ENCODE data around the gene GPHA2.
"Not testable (repeated sequence)": the region's sequence is repeated elsewhere in the genome, so short reads cannot be mapped to it uniquely, and the experiment has no call there.

The GPHA2 gene

GRCh38 chr11:64935359-64936081 is at the start of gene GPHA2:
Gene GPHA2 (minus strand): TSS chr11:64935893. CDS start chr11:64935460, 433 bp downstream.
- DNase-seq (ENCODE audit: low read depth): no peak

GRCh38 chr11:64983339-64983738 is 47.6 kb upstream of the GPHA2 start:
- DNase-seq (ENCODE audit: low read depth): not testable (repeated sequence)

- no peak for DNase-seq (ENCODE audit: low read depth)
Measured at GRCh38 chr11:64976651-64977050, 41.0 kb upstream of the GPHA2 start.

- no peak for DNase-seq (ENCODE audit: low read depth)
Measured at GRCh38 chr11:64974124-64974523, 38.4 kb upstream of the GPHA2 start.

GRCh38 chr11:64971421-64972233 is 35.9 kb upstream of the GPHA2 start, which contains the start of gene MAJIN:
Gene MAJIN (minus strand): TSS chr11:64972108. CDS start chr11:64959405, 12,703 bp downstream.
- no peak for DNase-seq (ENCODE audit: low read depth)

GRCh38 chr11:64970731-64971151 is 35.0 kb upstream of the GPHA2 start:
- DNase-seq (ENCODE audit: low read depth): no peak

- no peak for DNase-seq (ENCODE audit: low read depth)
Measured at GRCh38 chr11:64969209-64969608, 33.5 kb upstream of the GPHA2 start.

- DNase-seq (ENCODE audit: low read depth): no peak
Measured at GRCh38 chr11:64967375-64967774, 31.7 kb upstream of the GPHA2 start.

DNA sequence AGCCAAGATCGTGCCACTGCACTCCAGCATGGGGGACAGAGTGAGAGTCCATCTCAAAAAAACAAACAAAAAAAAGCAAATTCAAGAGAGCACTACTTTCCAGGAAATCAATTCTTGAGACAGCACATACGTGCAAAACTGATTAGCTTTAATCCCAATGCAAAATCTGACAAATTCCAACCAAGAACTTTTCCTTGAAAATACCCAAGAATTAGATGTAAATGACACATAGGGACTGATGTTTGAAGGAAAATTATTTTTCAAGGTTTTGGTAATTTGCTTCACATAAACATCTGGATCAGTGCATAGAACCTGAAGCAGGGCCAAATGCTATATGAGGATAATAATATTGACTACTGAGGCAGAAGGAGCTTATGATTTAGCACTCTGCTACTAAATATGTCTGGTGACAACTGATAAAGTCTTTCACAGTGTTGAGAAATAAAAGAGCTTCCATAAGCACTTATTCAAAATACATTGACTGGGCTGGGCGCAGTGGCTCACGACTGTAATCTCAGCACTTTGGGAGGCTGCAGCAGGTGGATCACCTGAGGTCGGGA is 27.5 kb upstream of the GPHA2 start:
- no peak for DNase-seq (ENCODE audit: low read depth)

DNA sequence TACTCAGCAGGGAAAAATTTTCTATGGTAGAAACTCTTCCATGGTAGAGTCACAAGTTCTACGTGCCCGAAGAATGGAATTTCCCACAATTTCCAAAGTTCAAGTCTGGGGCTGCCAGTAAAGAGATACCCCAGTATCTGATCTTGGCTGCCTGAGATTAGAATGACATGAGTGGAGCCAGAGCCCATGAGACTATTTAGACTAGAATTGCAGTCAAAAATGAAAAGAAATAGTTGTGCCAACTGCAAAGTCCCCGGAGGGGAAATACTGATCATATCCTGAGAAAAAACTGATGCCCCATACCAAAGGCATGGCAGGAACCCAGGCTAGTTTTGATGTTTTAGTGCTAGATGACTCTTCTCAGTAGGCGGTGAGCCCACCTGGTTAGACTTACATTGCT is 25.0 kb upstream of the GPHA2 start:
- DNase-seq (ENCODE audit: low read depth): no peak

GRCh38 chr11:64959498-64959897 is 23.8 kb upstream of the GPHA2 start:
- DNase-seq (ENCODE audit: low read depth): no peak

DNA sequence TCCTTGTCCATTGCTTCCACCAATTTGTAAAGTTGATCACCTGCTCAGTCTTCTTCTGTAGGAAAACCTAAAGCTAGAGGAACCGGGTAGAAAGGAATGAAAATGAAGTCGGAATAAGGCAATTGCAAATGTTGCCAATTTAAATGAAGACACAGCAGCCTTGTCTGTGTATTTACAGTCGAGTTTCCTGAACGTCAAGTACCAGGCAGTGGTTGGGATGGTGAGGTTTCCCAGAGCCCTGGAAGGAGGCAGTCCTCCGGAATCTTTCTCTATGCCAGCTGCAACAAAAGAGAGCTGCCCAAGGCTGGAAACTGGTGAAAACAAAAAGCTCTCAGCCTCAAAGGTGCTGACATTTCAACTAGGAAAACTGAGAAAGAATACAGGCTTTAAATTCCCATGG is 18.5 kb upstream of the GPHA2 start:
- DNase-seq (ENCODE audit: low read depth): no peak

GRCh38 chr11:64951529-64951928 is 15.8 kb upstream of the GPHA2 start:
- DNase-seq (ENCODE audit: low read depth): no peak

- DNase-seq (ENCODE audit: low read depth): no peak
Measured at GRCh38 chr11:64947208-64947814, 11.6 kb upstream of the GPHA2 start.

DNA sequence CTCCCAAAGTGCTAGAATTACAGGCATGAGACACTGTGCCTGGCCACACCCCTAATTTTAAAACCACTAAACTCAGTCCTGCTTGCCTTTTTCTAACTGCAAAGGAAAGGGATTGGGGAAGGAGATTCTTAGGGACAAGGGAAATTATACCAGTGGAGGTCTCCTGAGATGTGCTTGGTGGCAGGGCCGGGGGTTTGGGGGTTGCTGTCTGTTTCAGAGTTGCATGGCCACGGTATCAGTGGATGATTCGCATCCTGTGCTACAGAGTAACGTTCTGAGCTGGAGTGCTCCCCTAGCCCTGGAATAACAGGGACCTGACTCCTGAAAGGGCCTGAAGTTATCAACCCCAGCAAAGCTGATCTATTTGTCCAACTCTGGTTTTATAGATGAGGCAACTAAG is 846 bp upstream of the GPHA2 start:
- no peak for DNase-seq (ENCODE audit: low read depth)

DNA sequence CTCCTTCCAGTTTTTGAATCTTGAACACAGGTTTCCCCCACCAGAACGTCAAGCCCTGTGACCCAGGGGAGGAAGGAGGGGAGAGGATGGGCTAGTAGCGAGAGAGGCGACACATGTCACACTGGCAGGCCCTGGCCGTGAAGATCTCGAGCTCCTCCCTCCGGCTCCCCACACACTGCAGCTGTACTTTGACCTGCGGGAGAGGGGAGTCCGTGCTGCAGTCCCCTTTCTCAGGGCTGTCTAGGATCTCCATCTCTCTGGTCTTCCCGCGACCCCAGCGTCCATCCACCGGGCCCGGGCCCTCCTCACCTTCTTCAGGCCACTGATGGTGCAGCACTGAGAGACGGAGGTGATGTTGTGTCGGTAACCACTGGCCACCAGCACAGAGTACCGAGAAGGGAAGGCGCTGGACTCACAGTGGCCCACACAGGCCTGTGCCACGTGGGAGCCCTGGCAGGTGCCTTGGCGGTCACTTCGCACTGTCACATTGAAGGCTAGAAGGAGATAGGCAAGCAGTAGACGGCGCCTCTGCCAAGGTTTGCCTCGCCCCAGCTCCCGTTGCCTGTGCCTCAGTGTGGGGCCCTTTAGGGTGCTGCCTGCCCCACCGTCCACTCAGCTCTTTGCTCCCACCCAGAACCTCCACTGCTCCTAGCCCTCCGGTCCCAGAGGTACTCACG is 873 bp downstream of the GPHA2 start:
- DNase-seq (ENCODE audit: low read depth): no peak

DNA sequence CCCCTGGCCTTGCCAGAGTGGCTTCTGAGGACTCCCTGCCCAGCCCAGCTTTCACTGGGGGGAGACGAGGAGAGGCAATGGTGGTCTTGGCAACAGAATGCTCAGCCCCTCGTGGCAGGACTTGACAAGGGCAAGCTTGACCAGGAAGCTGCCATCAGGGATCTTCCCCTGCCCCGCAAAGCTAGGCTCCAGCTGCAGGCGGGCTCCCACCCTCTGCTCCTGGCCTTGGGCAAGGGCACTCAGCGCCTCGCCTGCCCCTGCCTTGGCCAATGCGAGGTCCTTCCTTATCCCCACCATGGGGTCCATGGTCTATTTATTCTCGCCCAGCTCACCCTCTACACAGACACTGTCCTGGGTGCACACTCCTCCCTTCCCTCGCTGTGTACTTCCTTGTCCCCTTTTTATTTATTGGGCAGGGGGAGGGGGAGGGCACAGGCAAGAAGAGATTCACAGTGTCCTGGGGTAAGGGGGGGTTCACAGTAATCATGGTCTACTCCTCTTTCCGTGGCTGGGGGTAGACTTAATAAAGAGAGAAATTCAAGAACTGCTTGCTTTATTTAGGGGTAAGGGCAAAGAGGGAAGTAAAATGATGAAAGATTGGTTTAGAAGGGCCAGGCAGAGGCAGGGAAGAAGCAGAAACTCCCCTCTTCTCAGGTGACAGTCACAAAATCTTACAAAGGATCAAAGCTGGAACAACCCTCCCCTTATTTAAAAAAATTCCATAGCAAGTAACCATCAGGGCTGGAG is 1.6 kb downstream of the GPHA2 start:
- no peak for DNase-seq (ENCODE audit: low read depth)

DNA sequence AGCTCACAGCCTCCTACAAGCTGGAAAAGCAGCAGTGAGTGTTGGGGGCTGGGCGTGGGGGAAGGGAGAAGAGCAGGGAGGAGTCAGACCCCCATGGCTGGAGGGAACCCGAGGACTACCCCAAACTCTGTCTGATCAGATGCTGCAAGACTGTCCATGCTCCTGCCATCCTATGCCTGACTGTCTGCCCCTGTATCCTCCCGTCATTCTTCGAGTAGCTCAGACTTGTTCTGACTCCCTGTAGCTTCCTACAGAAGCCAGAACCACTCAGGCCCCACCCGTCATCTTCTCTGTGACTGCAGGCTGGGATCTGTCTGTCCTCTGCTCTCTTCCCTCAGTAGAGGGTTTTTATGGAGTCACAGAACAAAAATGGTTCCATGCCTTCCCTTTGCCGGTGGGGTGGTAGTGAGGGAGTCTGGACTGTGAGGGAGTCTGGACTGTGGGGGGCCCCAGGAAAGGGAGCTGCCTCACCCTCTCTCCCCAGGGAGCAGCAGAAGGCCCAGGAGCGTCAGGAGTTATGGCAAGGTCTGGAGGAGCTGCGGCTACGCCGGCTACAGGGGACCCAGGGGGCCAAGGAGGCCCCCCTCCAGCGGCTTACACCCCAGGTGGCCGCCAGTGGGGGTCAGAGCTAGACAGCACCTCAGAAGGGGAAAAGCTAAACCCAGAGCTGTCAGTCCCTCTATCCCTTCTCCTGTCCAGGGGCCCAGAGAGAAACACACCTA is 2.3 kb downstream of the GPHA2 start:
- no peak for DNase-seq (ENCODE audit: low read depth)

- DNase-seq (ENCODE audit: low read depth): no peak
Measured at GRCh38 chr11:64932324-64932723, 3.4 kb downstream of the GPHA2 start.

GRCh38 chr11:64931290-64931689 is 4.4 kb downstream of the GPHA2 start:
- DNase-seq (ENCODE audit: low read depth): no peak

- no peak for DNase-seq (ENCODE audit: low read depth)
Measured at GRCh38 chr11:64930340-64930739, 5.4 kb downstream of the GPHA2 start.

Data from CMK (cell line).